ENCODE measurements around the gene SEBOX. TPM values are rescaled to one million over a fixed set of nuclear protein-coding genes. Genes with fewer than 3 reads are reported as not detected.

The SEBOX gene
- total RNA-seq, 4 donors from 2014 or later: not detected

GRCh38 chr17:28385406-28385805 is 20.4 kb upstream of the SEBOX start:
- no peak for TF ChIP-seq POLR2A (IDR thresholded peaks at IDR 0.05)
- TF ChIP-seq, protein P1, sequence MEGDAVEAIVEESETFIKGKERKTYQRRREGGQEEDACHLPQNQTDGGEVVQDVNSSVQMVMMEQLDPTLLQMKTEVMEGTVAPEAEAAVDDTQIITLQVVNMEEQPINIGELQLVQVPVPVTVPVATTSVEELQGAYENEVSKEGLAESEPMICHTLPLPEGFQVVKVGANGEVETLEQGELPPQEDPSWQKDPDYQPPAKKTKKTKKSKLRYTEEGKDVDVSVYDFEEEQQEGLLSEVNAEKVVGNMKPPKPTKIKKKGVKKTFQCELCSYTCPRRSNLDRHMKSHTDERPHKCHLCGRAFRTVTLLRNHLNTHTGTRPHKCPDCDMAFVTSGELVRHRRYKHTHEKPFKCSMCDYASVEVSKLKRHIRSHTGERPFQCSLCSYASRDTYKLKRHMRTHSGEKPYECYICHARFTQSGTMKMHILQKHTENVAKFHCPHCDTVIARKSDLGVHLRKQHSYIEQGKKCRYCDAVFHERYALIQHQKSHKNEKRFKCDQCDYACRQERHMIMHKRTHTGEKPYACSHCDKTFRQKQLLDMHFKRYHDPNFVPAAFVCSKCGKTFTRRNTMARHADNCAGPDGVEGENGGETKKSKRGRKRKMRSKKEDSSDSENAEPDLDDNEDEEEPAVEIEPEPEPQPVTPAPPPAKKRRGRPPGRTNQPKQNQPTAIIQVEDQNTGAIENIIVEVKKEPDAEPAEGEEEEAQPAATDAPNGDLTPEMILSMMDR (IDR thresholded peaks at IDR 0.05): no peak
- intact Hi-C loops (cut with DNase I; ENCODE audit: low total_unique reads): no loop called here
- no peak overlapping the region for H3K4me3 ChIP-seq (ENCODE audit: low read depth, poor library complexity, severe bottlenecking)
- no peak for DNase-seq (ENCODE audit: low spot score in 2 of 2)
- 83 to 85% methylated on average over 8 of the region's 8 CpGs for WGBS, 2 donors

GRCh38 chr17:28385037-28385400 is 20.0 kb upstream of the SEBOX start:
- no peak for DNase-seq (ENCODE audit: low spot score in 2 of 2)

GRCh38 chr17:28384281-28385036 is 19.5 kb upstream of the SEBOX start:
- intact Hi-C loops (cut with DNase I; ENCODE audit: low total_unique reads): no loop called here
- peak; percentile 58 to 93 for DNase-seq (ENCODE audit: low spot score in 2 of 2)
- H3K4me3 ChIP-seq (ENCODE audit: low read depth, poor library complexity, severe bottlenecking): peak overlapping the region; percentile 44
- 8 to 12% methylated on average over 42 to 54 of the region's 56 CpGs for WGBS, 2 donors
- no peak for TF ChIP-seq POLR2A (IDR thresholded peaks at IDR 0.05)

More at GRCh38 chr17:28385037-28385400, 20.0 kb upstream of the SEBOX start:
- intact Hi-C loops (cut with DNase I; ENCODE audit: low total_unique reads): no loop called here
- TF ChIP-seq POLR2A (IDR thresholded peaks at IDR 0.05): no peak
- TF ChIP-seq, protein P1 (IDR thresholded peaks at IDR 0.05): no peak
- peak overlapping the region; percentile 44 for H3K4me3 ChIP-seq (ENCODE audit: low read depth, poor library complexity, severe bottlenecking)
- WGBS, 2 donors: 33 to 35% methylated on average over 29 of the region's 29 CpGs

- WGBS, 2 donors: 34 to 49% methylated on average over 23 to 59 of the region's 72 CpGs
- no peak for TF ChIP-seq POLR2A (IDR thresholded peaks at IDR 0.05)
- TF ChIP-seq, protein P1 (IDR thresholded peaks at IDR 0.05): no peak
- intact Hi-C loops (cut with DNase I; ENCODE audit: low total_unique reads): no loop called here
- no peak overlapping the region for H3K4me3 ChIP-seq (ENCODE audit: low read depth, poor library complexity, severe bottlenecking)
- DNase-seq (ENCODE audit: low spot score in 2 of 2): no peak
Observed at GRCh38 chr17:28381141-28381825, 16.3 kb upstream of the SEBOX start.

- WGBS, 2 donors: 66 to 73% methylated on average over 10 of the region's 10 CpGs
- no peak overlapping the region for H3K4me3 ChIP-seq (ENCODE audit: low read depth, poor library complexity, severe bottlenecking)
- no peak for TF ChIP-seq POLR2A (IDR thresholded peaks at IDR 0.05)
- TF ChIP-seq, protein P1 (IDR thresholded peaks at IDR 0.05): no peak
- intact Hi-C loops (cut with DNase I; ENCODE audit: low total_unique reads): no loop called here
- no peak for DNase-seq (ENCODE audit: low spot score in 2 of 2)
Observed at GRCh38 chr17:28379814-28380801, 15.1 kb upstream of the SEBOX start.
